SK-N-SH treated with all-trans-retinoic acid at 6 μM for 48 hours (cell line): ENCODE measurements around the gene SPACA1.

Source experiments
- ATAC-seq: fragments of 200-7000 bp; cut with Tn5 transposase; 3 replicates; pipeline ENCODE4 v1.9.1; 2020; ENCODE audit warnings: mild to moderate bottlenecking, moderate library complexity
- ARNTL ChIP-seq: fragments of 450-650 bp; formaldehyde crosslinking; IDR thresholded peaks from 2 replicates; pipeline ENCODE4 v1.5.0; 2020; ENCODE audit warnings: low read depth, mild to moderate bottlenecking, moderate library complexity, borderline replicate concordance
- BACH2 ChIP-seq: fragments of 250-450 bp; sonication (Bioruptor Pico); IDR thresholded peaks from 2 replicates; pipeline ENCODE4 v1.9.0; 2021; ENCODE audit warnings: mild to moderate bottlenecking, borderline replicate concordance
- CREB5 ChIP-seq: fragments of 250-450 bp; sonication (Bioruptor Pico); IDR thresholded peaks from 2 replicates; pipeline ENCODE4 v1.5.1; 2020; ENCODE audit warnings: low read depth, mild to moderate bottlenecking, moderate library complexity
- CSDC2 ChIP-seq: fragments of 250-450 bp; sonication (Bioruptor Pico); IDR thresholded peaks from 2 replicates; pipeline ENCODE4 v1.5.0; 2020; ENCODE audit warnings: mild to moderate bottlenecking, moderate library complexity
- CSRNP3 ChIP-seq: fragments of 250-450 bp; sonication (Bioruptor Pico); IDR thresholded peaks from 2 replicates; pipeline ENCODE4 v1.5.1; 2021; ENCODE audit warnings: mild to moderate bottlenecking, moderate library complexity
- ESRRG ChIP-seq: fragments of 250-450 bp; sonication (Bioruptor Pico); IDR thresholded peaks from 2 replicates; pipeline ENCODE4 v1.6.1; 2021; ENCODE audit warnings: mild to moderate bottlenecking
- GLIS3 ChIP-seq: fragments of 250-450 bp; sonication (Bioruptor Pico); IDR thresholded peaks from 2 replicates; pipeline ENCODE4 v1.5.0; 2020; ENCODE audit warnings: mild to moderate bottlenecking, moderate library complexity
- ISL1 ChIP-seq: fragments of 250-450 bp; sonication (Bioruptor Pico); IDR thresholded peaks from 2 replicates; pipeline ENCODE4 v2.1.2; 2022; ENCODE audit warnings: mild to moderate bottlenecking, moderate library complexity
- OSR1 ChIP-seq: fragments of 250-450 bp; sonication (Bioruptor Pico); IDR thresholded peaks from 2 replicates; pipeline ENCODE4 v1.8.0; 2022; ENCODE audit warnings: moderate library complexity, mild to moderate bottlenecking, inconsistent platforms
- PATZ1 ChIP-seq: fragments of 250-450 bp; sonication (Bioruptor Pico); IDR thresholded peaks from 2 replicates; pipeline ENCODE4 v1.8.0; 2020; ENCODE audit warnings: mild to moderate bottlenecking, moderate library complexity, borderline replicate concordance
- PPARA ChIP-seq: fragments of 250-450 bp; sonication (Bioruptor Pico); IDR thresholded peaks from 2 replicates; pipeline ENCODE4 v1.5.0; 2020; ENCODE audit warnings: mild to moderate bottlenecking, borderline replicate concordance
- RARB ChIP-seq: fragments of 250-450 bp; sonication (Bioruptor Pico); IDR thresholded peaks from 2 replicates; pipeline ENCODE4 v1.8.0; 2021; ENCODE audit warnings: mild to moderate bottlenecking, moderate library complexity
- SNAI2 ChIP-seq: fragments of 250-450 bp; sonication (Bioruptor Pico); IDR thresholded peaks from 2 replicates; pipeline ENCODE4 v1.5.0; 2020; ENCODE audit warnings: mild to moderate bottlenecking, moderate library complexity
- TCF4 ChIP-seq: fragments of 250-450 bp; sonication (Bioruptor Pico); IDR thresholded peaks from 2 replicates; pipeline ENCODE4 v1.8.0; 2021; ENCODE audit warnings: mild to moderate bottlenecking, moderate library complexity, borderline replicate concordance
- TOX ChIP-seq: fragments of 250-450 bp; sonication (Bioruptor Pico); IDR thresholded peaks from 2 replicates; pipeline ENCODE4 v1.8.0; 2021; ENCODE audit warnings: mild to moderate bottlenecking, moderate library complexity, borderline replicate concordance
- ZC3H10 ChIP-seq: fragments of 250-450 bp; sonication (Bioruptor Pico); IDR thresholded peaks from 2 replicates; pipeline ENCODE4 v1.5.1; 2021; ENCODE audit warnings: mild to moderate bottlenecking, moderate library complexity
- ZFP3 ChIP-seq: fragments of 250-450 bp; sonication (Bioruptor Pico); IDR thresholded peaks from 2 replicates; pipeline ENCODE4 v1.5.0; 2020; ENCODE audit warnings: mild to moderate bottlenecking, moderate library complexity
- ZFP30 ChIP-seq: fragments of 450-650 bp; formaldehyde crosslinking; IDR thresholded peaks from 2 replicates; pipeline ENCODE4 v1.5.0; 2022; ENCODE audit warnings: mild to moderate bottlenecking, moderate library complexity
- ZNF565 ChIP-seq: fragments of 450-650 bp; formaldehyde crosslinking; conservative IDR thresholded peaks from 2 replicates; pipeline ENCODE4 v1.5.0; 2020; ENCODE audit warnings: low read depth, mild to moderate bottlenecking, moderate library complexity
- ZNF70 ChIP-seq: fragments of 450-650 bp; formaldehyde crosslinking; IDR thresholded peaks from 2 replicates; pipeline ENCODE4 v1.5.0; 2020; ENCODE audit warnings: mild to moderate bottlenecking, moderate library complexity
- ZNF8 ChIP-seq: fragments of 450-650 bp; formaldehyde crosslinking; IDR thresholded peaks from 2 replicates; pipeline ENCODE4 v1.5.0; 2020; ENCODE audit warnings: mild to moderate bottlenecking, moderate library complexity

Gene SPACA1

GRCh38 chr6:88020439-88020838, 27.2 kb upstream of the SPACA1 start:
- ATAC-seq = no peak
- TF ChIP-seq ZNF70 (CRISPR knock-in tag) (no peak), CSDC2 (CRISPR knock-in tag) (no peak)

- TF ChIP-seq ISL1 (CRISPR knock-in tag) (no peak), ZNF565 (no peak), RARB (CRISPR knock-in tag) (no peak), CSRNP3 (CRISPR knock-in tag) (no peak), ZFP3 (CRISPR knock-in tag) (no peak), TOX (CRISPR knock-in tag) (no peak), CSDC2 (CRISPR knock-in tag) (no peak), OSR1 (CRISPR knock-in tag) (no peak), TCF4 (CRISPR knock-in tag) (no peak), BACH2 (CRISPR knock-in tag) (no peak), CREB5 (CRISPR knock-in tag) (no peak), ZFP30 (no peak), ZC3H10 (no peak), ARNTL (CRISPR knock-in tag) (no peak), SNAI2 (CRISPR knock-in tag) (no peak), ZNF70 (CRISPR knock-in tag) (no peak), PATZ1 (CRISPR knock-in tag) (no peak), GLIS3 (CRISPR knock-in tag) (no peak)
- no peak for ATAC-seq
Observed at GRCh38 chr6:88024696-88025095, 22.9 kb upstream of the SPACA1 start.

- no peak for TF ChIP-seq ESRRG (CRISPR knock-in tag)
- no peak for TF ChIP-seq BACH2 (CRISPR knock-in tag)
- no peak for TF ChIP-seq TOX (CRISPR knock-in tag)
- no peak for TF ChIP-seq PATZ1 (CRISPR knock-in tag)
- no peak for TF ChIP-seq OSR1 (CRISPR knock-in tag)
- TF ChIP-seq CSDC2 (CRISPR knock-in tag) = no peak
- TF ChIP-seq CSRNP3 (CRISPR knock-in tag) = no peak
- no peak for TF ChIP-seq ZFP30
- no peak for TF ChIP-seq ZC3H10
- TF ChIP-seq PPARA (CRISPR knock-in tag) = no peak
- TF ChIP-seq, all 23 proteins: peak for 0
- ATAC-seq = no peak
Observed at GRCh38 chr6:88031550-88031949, 16.1 kb upstream of the SPACA1 start.

GRCh38 chr6:88044530-88044929, 3.1 kb upstream of the SPACA1 start:
- ATAC-seq = no peak
- TF ChIP-seq ZNF8 (CRISPR knock-in tag) = no peak
- no peak for TF ChIP-seq ESRRG (CRISPR knock-in tag)
- no peak for TF ChIP-seq CSDC2 (CRISPR knock-in tag)
- TF ChIP-seq TCF4 (CRISPR knock-in tag) = no peak
- no peak for TF ChIP-seq PATZ1 (CRISPR knock-in tag)
- no peak for TF ChIP-seq TOX (CRISPR knock-in tag)
- no peak for TF ChIP-seq BACH2 (CRISPR knock-in tag)
- no peak for TF ChIP-seq ARNTL (CRISPR knock-in tag)
- TF ChIP-seq ISL1 (CRISPR knock-in tag) = no peak
- TF ChIP-seq CSRNP3 (CRISPR knock-in tag) = no peak
